Prostate gland (tissue), 2 donors: ENCODE measurements around the gene SCUBE1.

Experiments used
- POLR2A ChIP-seq: fragments of 450-650 bp; IDR thresholded peaks from one replicate; pipeline ENCODE4 v1.6.1; 2016; ENCODE audit warnings: antibody characterized with exemption, mild to moderate bottlenecking
- POLR2AphosphoS5 ChIP-seq: sonication (generic); formaldehyde crosslinking; IDR thresholded peaks from one replicate; pipeline ENCODE4 v1.6.1; 2017; ENCODE audit warnings: antibody characterized with exemption
- TF ChIP-seq, protein P1 (sequence below), 4 experiments: fragments of 200-600 bp in 2 of 4; fragments of 450-650 bp in 2 of 4; sonication (generic) in 2 of 4; IDR thresholded peaks; 1 replicate in 3 of 4; 2 replicates in 1 of 4; pipeline ENCODE4 v1.5.1; 2016 to 2019; ENCODE audit warnings: antibody characterized with exemption in 4 of 4, mild to moderate bottlenecking in 2 of 4, moderate library complexity in 2 of 4

- TF ChIP-seq, protein P1, sequence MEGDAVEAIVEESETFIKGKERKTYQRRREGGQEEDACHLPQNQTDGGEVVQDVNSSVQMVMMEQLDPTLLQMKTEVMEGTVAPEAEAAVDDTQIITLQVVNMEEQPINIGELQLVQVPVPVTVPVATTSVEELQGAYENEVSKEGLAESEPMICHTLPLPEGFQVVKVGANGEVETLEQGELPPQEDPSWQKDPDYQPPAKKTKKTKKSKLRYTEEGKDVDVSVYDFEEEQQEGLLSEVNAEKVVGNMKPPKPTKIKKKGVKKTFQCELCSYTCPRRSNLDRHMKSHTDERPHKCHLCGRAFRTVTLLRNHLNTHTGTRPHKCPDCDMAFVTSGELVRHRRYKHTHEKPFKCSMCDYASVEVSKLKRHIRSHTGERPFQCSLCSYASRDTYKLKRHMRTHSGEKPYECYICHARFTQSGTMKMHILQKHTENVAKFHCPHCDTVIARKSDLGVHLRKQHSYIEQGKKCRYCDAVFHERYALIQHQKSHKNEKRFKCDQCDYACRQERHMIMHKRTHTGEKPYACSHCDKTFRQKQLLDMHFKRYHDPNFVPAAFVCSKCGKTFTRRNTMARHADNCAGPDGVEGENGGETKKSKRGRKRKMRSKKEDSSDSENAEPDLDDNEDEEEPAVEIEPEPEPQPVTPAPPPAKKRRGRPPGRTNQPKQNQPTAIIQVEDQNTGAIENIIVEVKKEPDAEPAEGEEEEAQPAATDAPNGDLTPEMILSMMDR (IDR thresholded peaks at IDR 0.05), result no peak
- no peak for TF ChIP-seq POLR2A
- TF ChIP-seq POLR2AphosphoS5, result no peak
Measured at GRCh38 chr22:43270314-43270908, 72.8 kb downstream of the SCUBE1 start.
